HEK293 (cell line): ENCODE results near the gene VPS4A.

ENCODE experiments used
- BCL11A ChIP-seq: fragments of 450-650 bp; formaldehyde crosslinking; IDR thresholded peaks from 2 replicates; pipeline ENCODE4 v1.5.1; 2016; ENCODE audit warnings: low read depth, missing biosample characterization, missing genetic modification characterization
- KLF10 ChIP-seq: fragments of 450-650 bp; IDR thresholded peaks from 2 replicates; pipeline ENCODE4 v1.5.1; 2018; ENCODE audit warnings: missing biosample characterization, mild to moderate bottlenecking, missing genetic modification characterization
- OVOL3 ChIP-seq: fragments of 450-650 bp; formaldehyde crosslinking; IDR thresholded peaks from 2 replicates; pipeline ENCODE4 v1.5.1; 2016; ENCODE audit warnings: missing biosample characterization, missing genetic modification characterization
- TCF7L2 ChIP-seq: IDR thresholded peaks from 2 replicates; pipeline ENCODE4 v1.6.1; 2011; ENCODE audit warnings: low read depth, mild to moderate bottlenecking, inconsistent platforms, low read length, moderate library complexity, borderline replicate concordance
- YY1 ChIP-seq: fragments of 450-650 bp; formaldehyde crosslinking; IDR thresholded peaks from 2 replicates; pipeline ENCODE4 v1.5.1; 2018; ENCODE audit warnings: missing biosample characterization, missing genetic modification characterization
- ZNF148 ChIP-seq: fragments of 450-650 bp; formaldehyde crosslinking; IDR thresholded peaks from 2 replicates; pipeline ENCODE4 v1.5.0; 2017; ENCODE audit warnings: missing biosample characterization, missing genetic modification characterization, borderline replicate concordance
- ZNF18 ChIP-seq: fragments of 450-650 bp; formaldehyde crosslinking; IDR thresholded peaks from 2 replicates; pipeline ENCODE4 v1.5.1; 2016; ENCODE audit warnings: missing biosample characterization, missing genetic modification characterization
- ZNF274 ChIP-seq, 2 experiments: fragments of 200-500 bp in 1 of 2; fragments of 450-650 bp in 1 of 2; sonication (Bioruptor generic) in 1 of 2; formaldehyde crosslinking in 1 of 2; IDR thresholded peaks; 2 replicates each; pipeline versions ENCODE4 v1.5.1 to v1.6.1; 2014 to 2016; ENCODE audit warnings: borderline replicate concordance in 1 of 2, inconsistent platforms in 1 of 2, low read length in 1 of 2, missing biosample characterization in 1 of 2, missing genetic modification characterization in 1 of 2
- ZNF311 ChIP-seq: fragments of 450-650 bp; formaldehyde crosslinking; IDR thresholded peaks from 2 replicates; pipeline ENCODE4 v1.5.1; 2017; ENCODE audit warnings: missing biosample characterization, missing genetic modification characterization, borderline replicate concordance
- TF ChIP-seq, protein P1 (sequence below): fragments of 450-650 bp; formaldehyde crosslinking; IDR thresholded peaks from 2 replicates; pipeline ENCODE4 v1.5.1; 2016; ENCODE audit warnings: missing biosample characterization, missing genetic modification characterization

DNA sequence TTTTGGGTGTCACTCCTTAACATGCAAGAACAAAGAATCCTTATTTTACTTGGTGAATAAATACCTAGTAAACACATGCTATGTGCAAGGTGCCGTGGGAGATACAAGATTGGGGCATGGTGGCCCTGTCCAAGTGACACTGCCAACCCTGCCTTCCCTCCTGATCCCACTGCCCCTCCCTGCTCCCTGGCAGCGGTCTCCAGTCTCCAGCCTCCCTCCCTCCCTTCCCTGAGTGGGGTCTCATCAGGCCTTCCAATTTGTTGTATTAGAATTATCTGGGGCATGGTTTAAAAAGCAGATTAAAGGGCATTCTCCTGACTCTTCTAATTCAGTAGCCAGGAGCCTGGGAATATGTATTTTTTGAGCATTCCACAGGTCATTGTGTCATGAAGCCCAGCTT lies 52.9 kb downstream of the VPS4A start:
- no peak for TF ChIP-seq ZNF311
- TF ChIP-seq, protein P1, sequence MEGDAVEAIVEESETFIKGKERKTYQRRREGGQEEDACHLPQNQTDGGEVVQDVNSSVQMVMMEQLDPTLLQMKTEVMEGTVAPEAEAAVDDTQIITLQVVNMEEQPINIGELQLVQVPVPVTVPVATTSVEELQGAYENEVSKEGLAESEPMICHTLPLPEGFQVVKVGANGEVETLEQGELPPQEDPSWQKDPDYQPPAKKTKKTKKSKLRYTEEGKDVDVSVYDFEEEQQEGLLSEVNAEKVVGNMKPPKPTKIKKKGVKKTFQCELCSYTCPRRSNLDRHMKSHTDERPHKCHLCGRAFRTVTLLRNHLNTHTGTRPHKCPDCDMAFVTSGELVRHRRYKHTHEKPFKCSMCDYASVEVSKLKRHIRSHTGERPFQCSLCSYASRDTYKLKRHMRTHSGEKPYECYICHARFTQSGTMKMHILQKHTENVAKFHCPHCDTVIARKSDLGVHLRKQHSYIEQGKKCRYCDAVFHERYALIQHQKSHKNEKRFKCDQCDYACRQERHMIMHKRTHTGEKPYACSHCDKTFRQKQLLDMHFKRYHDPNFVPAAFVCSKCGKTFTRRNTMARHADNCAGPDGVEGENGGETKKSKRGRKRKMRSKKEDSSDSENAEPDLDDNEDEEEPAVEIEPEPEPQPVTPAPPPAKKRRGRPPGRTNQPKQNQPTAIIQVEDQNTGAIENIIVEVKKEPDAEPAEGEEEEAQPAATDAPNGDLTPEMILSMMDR = no peak
- TF ChIP-seq ZNF148 (tag by site-specific recombination) = no peak
- TF ChIP-seq BCL11A = no peak
- no peak for TF ChIP-seq TCF7L2
- no peak for TF ChIP-seq ZNF274 (IDR thresholded peaks at IDR 0.05; ENCODE audit: low read length)
- no peak for TF ChIP-seq ZNF274 (tag by site-specific recombination; IDR thresholded peaks at IDR 0.05; ENCODE audit: borderline replicate concordance)
- TF ChIP-seq YY1 = no peak
- no peak for TF ChIP-seq ZNF18 (tag by site-specific recombination)
- TF ChIP-seq KLF10 (tag by site-specific recombination) = no peak
- no peak for TF ChIP-seq OVOL3 (tag by site-specific recombination)
